ENCODE results near the gene KANK3. TPM values are rescaled to one million over a fixed set of nuclear protein-coding genes. Genes with fewer than 3 reads are reported as not detected.

Gene KANK3
- total and polyA plus RNA-seq, 9 of the 15 experiments (the other 6 are each of a cell fraction or from before 2014, with no cell fraction given): 0.03 to 0.40 (median 0.08) TPM; not detected in 6

DNA sequence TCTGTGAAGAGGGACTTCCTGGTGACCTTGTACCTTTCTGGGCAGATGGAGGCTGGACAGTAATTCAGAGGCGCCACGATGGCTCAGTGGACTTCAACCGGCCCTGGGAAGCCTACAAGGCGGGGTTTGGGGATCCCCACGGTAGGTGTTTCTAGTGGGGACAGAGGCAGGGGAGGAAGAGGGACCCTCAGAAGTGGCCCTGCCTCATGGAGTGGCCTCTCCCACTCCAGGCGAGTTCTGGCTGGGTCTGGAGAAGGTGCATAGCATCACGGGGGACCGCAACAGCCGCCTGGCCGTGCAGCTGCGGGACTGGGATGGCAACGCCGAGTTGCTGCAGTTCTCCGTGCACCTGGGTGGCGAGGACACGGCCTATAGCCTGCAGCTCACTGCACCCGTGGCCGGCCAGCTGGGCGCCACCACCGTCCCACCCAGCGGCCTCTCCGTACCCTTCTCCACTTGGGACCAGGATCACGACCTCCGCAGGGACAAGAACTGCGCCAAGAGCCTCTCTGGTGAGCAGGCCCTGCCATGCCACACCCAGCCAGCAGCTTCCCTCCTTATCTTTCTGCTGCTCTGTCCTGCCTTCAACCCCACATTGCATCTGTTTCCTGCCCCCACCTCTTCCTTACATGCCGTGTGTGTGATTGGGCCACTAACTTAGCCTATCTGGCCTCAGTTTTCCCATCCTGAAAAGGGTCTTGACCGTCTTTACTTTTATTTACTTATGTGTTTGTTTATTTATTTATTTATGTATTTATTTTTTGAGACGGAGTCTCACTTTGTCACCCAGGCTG, 28.1 kb upstream of the KANK3 start (continued):
- TF ChIP-seq, protein P1, sequence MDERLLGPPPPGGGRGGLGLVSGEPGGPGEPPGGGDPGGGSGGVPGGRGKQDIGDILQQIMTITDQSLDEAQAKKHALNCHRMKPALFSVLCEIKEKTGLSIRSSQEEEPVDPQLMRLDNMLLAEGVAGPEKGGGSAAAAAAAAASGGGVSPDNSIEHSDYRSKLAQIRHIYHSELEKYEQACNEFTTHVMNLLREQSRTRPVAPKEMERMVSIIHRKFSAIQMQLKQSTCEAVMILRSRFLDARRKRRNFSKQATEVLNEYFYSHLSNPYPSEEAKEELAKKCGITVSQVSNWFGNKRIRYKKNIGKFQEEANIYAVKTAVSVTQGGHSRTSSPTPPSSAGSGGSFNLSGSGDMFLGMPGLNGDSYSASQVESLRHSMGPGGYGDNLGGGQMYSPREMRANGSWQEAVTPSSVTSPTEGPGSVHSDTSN (CRISPR knock-in tag; IDR thresholded peaks at IDR 0.05; ENCODE audit: low read depth): no peak
- TF ChIP-seq, protein P1 (tag; conservative IDR thresholded peaks at IDR 0.05; ENCODE audit: low read depth): no peak
- 0 out of 2 replicates have a peak, but pooled peaks have one; percentile 61 for TF ChIP-seq MTA3 (IDR thresholded peaks at IDR 0.05; ENCODE audit: borderline replicate concordance)
- TF ChIP-seq CREB1 (IDR thresholded peaks at IDR 0.05): no peak
- TF ChIP-seq CREB1 (CRISPR knock-in tag; IDR thresholded peaks at IDR 0.05): no peak
- peak; percentile 33; the same call in 1 of the 2 replicates for TF ChIP-seq STAT5A (IDR thresholded peaks at IDR 0.05; ENCODE audit: borderline replicate concordance, low read length)
- 0 out of 2 replicates have a peak, but pooled peaks have one; percentile 24 for TF ChIP-seq ZNF175 (CRISPR knock-in tag; IDR thresholded peaks at IDR 0.05; ENCODE audit: low read depth)
- no peak for TF ChIP-seq BHLHE40 (IDR thresholded peaks at IDR 0.05; ENCODE audit: low read length)
- TF ChIP-seq, protein P2, sequence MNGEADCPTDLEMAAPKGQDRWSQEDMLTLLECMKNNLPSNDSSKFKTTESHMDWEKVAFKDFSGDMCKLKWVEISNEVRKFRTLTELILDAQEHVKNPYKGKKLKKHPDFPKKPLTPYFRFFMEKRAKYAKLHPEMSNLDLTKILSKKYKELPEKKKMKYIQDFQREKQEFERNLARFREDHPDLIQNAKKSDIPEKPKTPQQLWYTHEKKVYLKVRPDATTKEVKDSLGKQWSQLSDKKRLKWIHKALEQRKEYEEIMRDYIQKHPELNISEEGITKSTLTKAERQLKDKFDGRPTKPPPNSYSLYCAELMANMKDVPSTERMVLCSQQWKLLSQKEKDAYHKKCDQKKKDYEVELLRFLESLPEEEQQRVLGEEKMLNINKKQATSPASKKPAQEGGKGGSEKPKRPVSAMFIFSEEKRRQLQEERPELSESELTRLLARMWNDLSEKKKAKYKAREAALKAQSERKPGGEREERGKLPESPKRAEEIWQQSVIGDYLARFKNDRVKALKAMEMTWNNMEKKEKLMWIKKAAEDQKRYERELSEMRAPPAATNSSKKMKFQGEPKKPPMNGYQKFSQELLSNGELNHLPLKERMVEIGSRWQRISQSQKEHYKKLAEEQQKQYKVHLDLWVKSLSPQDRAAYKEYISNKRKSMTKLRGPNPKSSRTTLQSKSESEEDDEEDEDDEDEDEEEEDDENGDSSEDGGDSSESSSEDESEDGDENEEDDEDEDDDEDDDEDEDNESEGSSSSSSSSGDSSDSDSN (IDR thresholded peaks at IDR 0.05; ENCODE audit: borderline replicate concordance in 1 of 2, low read depth in 2 of 2, low read length in 2 of 2): peak; percentile 23 to 36; a peak in 1 of 4 replicates
- TF ChIP-seq ATF7 (IDR thresholded peaks at IDR 0.05): 0 out of 2 replicates have a peak, but pooled peaks have one; percentile 16
- no peak for TF ChIP-seq ERF (CRISPR knock-in tag; IDR thresholded peaks at IDR 0.05)
- TF ChIP-seq HDAC2 (IDR thresholded peaks at IDR 0.05): peak; percentile 87
- TF ChIP-seq, protein P3, sequence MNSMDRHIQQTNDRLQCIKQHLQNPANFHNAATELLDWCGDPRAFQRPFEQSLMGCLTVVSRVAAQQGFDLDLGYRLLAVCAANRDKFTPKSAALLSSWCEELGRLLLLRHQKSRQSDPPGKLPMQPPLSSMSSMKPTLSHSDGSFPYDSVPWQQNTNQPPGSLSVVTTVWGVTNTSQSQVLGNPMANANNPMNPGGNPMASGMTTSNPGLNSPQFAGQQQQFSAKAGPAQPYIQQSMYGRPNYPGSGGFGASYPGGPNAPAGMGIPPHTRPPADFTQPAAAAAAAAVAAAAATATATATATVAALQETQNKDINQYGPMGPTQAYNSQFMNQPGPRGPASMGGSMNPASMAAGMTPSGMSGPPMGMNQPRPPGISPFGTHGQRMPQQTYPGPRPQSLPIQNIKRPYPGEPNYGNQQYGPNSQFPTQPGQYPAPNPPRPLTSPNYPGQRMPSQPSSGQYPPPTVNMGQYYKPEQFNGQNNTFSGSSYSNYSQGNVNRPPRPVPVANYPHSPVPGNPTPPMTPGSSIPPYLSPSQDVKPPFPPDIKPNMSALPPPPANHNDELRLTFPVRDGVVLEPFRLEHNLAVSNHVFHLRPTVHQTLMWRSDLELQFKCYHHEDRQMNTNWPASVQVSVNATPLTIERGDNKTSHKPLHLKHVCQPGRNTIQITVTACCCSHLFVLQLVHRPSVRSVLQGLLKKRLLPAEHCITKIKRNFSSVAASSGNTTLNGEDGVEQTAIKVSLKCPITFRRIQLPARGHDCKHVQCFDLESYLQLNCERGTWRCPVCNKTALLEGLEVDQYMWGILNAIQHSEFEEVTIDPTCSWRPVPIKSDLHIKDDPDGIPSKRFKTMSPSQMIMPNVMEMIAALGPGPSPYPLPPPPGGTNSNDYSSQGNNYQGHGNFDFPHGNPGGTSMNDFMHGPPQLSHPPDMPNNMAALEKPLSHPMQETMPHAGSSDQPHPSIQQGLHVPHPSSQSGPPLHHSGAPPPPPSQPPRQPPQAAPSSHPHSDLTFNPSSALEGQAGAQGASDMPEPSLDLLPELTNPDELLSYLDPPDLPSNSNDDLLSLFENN (IDR thresholded peaks at IDR 0.05; ENCODE audit: low read depth in 2 of 2, low read length in 2 of 2): no peak
- 0 out of 2 replicates have a peak, but pooled peaks have one; percentile 40 for TF ChIP-seq CC2D1A (IDR thresholded peaks at IDR 0.05)
- TF ChIP-seq HOXB6 (CRISPR knock-in tag; IDR thresholded peaks at IDR 0.05; ENCODE audit: borderline replicate concordance): no peak
- TF ChIP-seq, protein P4, sequence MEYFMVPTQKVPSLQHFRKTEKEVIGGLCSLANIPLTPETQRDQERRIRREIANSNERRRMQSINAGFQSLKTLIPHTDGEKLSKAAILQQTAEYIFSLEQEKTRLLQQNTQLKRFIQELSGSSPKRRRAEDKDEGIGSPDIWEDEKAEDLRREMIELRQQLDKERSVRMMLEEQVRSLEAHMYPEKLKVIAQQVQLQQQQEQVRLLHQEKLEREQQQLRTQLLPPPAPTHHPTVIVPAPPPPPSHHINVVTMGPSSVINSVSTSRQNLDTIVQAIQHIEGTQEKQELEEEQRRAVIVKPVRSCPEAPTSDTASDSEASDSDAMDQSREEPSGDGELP (CRISPR knock-in tag; IDR thresholded peaks at IDR 0.05; ENCODE audit: borderline replicate concordance): peak; percentile 75
- TF ChIP-seq NFRKB (IDR thresholded peaks at IDR 0.05; ENCODE audit: low read depth): no peak; the same call in 1 of the 2 replicates

Data from K562 (cell line).